Fibroblast of skin of right biceps (primary cell): ENCODE measurements around the gene PCMT1.
"Not testable (repeated sequence)": the region's sequence is repeated elsewhere in the genome, so short reads cannot be mapped to it uniquely, and the experiment has no call there.

ENCODE experiments used
- DNase-seq: peaks from one replicate; pipeline ENCODE4 v3.0.0-alpha.2; 2013

Gene PCMT1

DNA sequence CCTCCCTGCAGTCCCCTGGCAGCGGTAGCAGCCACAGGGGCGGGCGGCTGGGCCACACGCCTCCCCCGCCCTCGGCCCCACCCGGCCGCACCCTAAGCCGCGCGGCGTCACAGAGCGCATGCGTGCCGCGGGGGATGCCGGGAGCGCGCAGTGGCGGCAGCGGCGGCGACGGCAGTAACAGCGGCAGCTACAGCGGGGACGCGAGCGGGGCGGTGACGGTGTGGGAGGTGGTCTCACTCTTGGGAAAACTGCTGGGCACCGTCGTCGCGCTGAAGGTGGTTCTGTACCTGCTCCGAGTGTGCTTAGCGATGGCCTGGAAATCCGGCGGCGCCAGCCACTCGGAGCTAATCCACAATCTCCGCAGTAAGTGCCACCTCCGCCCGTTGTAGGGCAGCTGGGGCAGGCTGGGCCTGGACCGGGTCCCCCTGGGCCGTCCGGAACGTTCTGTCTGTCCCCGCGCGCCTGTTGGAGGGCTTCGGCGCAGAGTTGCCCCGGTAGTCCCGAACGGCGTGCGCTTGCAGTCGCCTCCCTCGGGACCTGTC, at the start of gene PCMT1:
Gene PCMT1, plus strand, starts transcription at position 148 of the 542 bp plus-strand sequence. Its CDS starts 161 bp downstream, at position 309.
- DNase-seq, result peak; percentile 94

DNA sequence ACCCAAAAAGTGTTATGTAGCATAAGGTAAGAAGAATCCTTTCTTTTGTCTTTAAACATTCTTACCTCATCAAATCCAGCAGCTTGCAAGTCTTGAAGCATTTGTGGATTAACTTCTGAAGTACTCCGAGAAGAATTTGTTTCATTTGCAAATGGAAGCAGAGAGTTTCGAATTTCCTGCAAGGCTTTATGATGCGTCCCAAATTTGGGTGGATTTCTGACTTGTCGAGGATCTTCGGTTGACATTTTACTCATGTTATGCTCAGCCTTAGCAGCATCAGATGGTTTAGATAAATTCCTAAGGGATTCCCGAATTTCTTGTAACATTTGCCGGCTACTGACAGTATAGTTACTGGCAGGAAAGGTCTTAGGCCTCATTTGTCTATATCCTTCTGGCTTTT, 47.8 kb upstream of the PCMT1 start:
- peak; percentile 70 for DNase-seq

DNA sequence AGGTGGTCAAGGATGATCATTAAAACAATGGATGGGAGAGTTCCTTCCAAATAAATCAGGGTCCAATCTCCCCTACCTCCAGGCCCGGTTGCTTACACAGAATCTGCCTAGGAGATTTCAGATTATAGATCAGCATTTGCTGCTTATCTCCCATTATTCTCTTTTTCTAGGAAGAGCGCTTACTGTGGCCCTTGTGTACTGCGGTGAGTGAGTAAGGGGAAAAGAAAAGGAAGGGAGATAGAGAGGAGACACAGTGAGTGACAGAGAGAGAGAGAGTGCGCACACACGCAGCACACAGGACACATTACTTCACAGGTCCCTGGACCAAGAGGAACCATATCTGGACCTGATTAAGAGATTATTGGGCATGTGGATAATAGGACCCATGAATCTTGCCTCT, 37.8 kb upstream of the PCMT1 start:
- DNase-seq, result no peak

DNA sequence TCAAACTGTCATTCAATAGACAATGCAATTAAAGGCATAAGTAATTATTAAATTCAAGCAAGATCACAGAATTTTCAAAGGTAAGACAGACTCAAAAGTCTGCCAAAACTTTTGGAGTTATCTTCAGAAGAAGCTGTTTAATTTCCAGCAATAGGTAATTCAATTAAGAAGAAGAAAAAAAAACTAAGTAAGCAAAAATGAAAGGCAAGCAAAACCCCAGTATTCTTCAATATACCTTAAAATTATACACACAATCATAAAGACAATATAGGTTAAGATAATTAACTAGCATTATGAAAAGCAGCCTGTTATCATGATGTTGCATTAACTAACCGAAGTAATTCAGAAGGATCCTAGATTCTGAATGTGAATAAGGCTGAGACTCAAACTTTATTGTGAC, 35.1 kb upstream of the PCMT1 start:
- no peak for DNase-seq

DNA sequence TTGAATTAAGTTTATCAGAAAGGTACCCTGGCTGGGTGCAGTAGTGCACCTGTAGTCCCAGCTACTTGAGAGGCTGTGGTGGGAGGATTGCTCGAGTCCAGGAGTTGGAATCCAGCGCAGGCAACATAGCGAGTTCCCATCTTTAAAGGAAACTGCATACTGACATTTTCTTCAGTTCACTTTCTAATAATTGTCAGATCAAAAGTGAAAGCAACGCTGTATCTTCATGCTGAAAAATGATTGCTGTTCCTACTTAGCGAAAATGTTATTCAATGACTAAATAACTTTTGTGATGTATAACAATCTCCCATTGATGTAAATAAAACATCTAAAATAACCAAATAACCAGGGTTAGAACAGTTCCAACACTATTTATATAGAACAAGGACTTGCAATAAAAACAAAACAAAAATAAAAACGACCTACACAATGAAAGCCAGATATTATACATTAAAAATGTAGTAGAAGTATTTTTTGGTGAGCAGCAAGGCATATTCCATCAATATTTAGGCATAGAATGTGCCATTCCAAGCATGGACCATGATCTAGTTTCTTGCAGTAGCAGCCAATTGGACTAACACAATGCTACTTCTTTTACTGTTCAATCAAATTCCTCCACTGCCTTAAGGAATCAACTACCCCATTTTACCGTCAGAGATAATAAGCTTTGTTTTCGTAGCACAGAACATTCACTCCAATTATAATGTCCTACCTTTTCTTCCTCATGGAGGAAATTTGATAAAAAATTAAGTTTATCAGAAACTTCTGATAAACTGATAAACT, 33.2 kb upstream of the PCMT1 start:
- DNase-seq, result no peak

DNA sequence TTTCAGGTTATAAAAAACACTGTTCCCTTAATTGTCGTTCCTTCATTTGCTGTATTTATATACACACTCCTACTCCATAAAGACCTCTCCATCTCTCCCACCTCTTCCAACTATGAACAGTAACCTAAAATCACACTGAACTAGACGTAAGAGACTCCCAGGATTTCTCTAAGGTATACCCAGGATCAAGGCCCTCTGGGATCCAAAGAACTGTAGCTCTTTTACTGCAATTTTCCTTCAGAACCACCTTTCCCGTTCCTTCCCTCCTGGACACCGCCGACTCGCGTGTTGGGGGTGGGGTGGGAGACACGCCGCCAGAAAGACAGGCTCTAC, 32.3 kb upstream of the PCMT1 start:
- DNase-seq, result no peak

DNA sequence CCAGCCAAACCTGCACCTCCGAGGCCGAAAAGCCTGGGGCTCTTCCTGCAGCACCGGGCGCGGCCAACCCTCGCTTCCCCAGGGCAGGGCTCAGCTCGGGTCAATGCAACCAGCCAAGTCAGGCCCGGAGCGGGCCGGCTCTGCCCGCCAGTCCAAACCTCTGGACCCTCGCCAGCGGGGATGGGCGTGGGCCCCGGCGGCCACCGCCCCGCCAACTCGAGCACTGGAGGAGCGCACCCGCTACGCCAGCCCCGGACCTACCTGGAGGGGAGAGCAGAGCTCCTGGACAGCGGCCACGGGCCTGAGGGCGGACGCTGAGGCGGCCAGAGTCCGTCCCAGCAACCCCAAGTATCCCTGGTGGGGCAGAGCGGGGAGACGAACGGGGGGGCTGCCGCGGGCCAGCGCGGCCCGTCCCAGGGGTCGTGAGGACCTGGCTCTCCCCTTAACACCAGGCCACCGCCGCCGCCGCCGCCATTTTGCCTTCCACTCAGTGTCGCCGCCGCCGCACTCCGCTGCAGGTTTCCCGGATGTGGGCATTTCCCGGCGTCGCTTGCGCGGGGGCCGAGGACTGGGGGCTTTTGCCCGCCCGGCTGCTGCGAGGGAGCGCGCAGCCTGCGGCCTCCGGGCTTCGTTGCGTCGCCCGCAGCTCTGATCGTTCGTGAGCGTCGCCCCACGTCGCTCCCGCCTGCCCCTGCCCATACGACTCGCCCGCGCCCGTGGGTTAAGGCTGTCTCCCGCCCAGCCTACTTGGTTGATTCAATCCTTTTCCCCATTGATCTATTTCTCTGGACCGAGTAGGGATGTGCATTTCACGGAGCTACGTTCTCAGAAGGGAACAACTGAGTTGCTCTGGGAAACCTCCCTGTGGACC, 31.7 kb upstream of the PCMT1 start, which contains the start of gene LATS1:
Gene LATS1, minus strand, starts transcription at position 514 of the 871 bp plus-strand sequence. CDS start 15,975 bp downstream, outside the sequence.
- peak; percentile 88 for DNase-seq

DNA sequence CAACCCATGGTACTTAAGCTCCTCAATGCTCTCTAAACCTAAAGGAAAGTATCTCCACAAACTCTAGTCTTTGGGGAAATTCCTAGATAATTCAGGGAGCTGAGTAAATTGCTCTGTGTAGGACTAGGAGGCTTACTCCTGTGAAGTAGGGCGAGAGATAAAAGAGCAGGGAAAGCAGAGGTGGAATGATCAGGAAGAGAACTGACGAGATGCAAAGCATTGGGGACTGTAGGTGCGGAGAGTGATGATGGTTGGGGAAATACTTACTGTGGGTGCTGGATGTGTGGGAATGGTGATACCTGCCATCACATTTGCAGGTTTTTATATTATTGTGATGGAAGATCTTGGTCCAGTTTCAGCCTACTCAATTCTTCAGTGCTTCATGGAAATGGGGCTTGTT, 30.0 kb upstream of the PCMT1 start:
- no peak for DNase-seq

DNA sequence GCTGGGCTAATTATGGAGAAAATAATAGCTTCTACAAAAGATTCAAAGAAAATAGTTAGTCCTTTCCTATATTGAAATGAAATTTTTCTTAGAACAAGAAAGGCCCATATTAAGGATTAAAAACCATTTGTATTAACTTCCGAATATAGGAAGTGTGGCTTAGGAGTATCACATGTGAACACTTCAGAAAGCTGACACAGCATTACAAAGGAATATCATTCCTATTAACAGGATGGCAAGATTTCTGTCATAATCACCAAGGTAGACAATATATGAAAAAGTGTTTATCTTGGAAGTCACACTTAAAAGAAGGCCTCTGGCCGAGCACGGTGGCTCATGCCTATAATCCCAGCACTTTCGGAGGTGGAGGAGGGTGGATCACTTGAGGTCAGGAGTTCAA, 26.3 kb upstream of the PCMT1 start:
- DNase-seq, result no peak

DNA sequence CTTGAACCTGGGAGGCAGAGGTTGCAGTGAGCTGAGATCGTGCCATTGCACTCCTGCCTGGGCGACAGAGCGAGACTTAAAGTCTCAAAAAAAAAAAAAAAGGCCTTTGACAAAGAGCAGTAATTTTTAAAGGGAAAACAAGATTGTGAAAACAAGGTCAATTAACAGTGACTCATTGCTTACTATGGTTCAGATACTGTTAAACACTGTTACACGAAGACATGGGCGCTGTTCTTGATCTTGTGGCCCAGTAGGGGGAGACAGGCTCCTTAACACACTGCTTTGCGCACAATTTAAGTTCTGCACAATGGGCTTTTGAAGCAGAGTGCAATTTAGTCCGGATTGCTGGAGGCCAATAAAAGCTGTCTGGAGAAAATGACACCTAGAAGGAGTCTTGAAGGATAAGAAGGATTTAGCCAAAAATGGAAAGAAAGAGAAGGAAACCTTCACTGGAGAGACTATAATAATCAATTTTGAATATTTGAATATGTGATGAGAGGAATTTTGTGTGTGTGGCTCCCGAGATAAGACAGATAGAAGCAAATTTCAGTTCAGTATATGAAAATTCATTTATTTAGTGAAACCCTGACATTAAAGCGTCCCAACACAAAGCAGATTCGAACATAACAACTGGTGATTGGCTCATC, 25.6 kb upstream of the PCMT1 start:
- DNase-seq, result peak; percentile 71

DNA sequence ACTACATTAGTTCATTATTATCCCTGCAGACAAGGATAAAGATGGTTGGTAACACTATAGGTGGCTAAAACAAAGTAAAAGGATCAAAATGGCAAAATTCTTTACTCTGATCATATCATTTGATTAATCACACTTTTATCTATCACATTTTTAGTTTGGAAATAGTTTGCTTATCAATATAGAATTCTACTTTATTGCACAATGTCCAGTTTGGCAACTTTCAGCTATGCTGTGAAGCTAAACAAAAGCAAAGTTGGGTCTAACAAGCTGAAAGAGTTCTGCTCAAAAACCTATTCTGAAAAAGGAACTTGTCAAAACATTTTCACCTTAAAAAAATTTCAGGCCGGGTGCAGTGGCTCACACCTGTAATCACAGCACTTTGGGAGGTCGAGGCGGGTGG, 23.8 kb upstream of the PCMT1 start:
- DNase-seq, result no peak

DNA sequence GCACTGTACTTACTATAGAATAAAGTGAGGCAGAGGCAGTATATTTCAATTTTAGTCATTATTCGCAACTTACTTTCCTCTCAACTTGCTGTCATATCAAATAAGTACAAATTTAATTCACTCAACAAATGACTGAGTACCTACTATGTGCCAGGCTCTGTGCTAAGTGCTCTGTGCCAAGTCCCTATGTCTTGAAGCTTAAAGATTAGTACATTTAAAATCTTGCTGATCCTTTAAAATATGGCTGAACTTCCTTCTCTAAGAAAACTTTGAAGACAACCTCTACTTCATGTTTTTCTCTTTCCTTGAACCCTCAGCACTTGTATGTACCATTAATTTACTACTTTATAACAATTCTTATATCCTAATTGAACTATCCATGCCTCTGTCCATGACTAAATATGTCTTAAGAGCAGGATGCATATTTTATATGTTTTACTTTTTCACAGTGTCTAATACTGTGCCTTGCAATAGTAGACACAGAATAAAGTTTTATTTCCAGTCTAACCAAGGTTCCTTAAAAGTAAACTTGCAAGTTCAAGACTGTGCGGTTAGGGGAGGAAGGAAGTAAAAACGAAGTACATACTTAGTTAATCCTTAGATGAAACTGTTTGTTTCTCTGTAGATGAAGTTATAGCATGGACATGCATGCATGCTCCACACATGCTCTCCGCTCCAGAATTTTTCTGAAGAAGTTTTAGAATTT, 21.6 kb upstream of the PCMT1 start:
- DNase-seq, result no peak

DNA sequence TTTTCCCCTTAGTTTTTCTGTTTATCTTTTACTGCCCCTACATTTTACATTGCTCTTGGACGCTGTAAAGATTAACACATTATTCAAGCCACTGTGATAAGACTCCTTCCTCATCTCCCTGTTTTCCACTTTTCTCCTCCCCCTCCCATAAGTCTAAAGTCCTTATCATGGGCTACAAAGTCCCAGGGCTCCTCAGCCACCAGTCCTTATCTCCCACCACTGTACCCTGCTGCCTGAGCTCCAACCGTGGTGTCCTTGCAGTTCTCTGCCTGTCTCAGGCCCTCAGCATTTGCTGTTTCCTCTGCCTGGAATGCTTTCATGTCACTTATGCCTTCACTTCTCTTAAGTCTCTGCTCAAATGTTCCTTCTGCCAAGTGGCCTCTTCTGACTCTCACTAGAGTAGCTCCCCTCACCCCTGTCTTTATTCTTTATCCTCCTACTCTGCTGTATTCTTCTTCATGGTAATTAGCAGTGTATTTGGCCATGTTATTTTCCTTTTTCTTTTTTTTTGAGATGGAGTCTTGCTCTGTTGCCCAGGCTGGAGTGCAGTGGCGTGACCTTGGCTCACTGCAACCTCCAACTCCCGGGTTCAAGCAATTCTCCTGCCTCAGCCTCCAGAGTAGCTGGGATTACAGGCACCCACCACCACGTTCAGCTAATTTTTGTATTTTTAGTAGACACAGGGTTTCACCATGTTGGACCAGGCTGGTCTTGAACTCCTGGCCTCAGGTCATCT, 20.9 kb upstream of the PCMT1 start:
- no peak for DNase-seq

DNA sequence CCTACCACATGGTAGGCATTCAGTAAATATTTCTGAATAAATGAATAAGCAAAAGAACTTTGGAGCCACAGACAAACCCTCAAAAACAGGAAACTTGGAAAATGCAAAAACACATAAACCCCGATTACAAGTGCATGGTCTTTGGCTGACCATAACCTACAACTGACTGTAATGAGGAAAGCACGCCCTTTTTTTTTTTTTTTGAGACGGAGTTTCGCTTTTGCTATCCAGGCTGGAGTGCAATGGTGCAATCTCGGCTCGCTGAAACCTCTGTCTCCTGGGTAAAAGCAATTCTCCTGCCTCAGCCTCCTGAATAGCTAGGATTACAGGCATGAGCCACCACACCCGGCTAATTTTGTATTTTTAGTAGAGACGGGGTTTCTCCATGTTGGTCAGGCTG, 19.7 kb upstream of the PCMT1 start:
- DNase-seq, result no peak

DNA sequence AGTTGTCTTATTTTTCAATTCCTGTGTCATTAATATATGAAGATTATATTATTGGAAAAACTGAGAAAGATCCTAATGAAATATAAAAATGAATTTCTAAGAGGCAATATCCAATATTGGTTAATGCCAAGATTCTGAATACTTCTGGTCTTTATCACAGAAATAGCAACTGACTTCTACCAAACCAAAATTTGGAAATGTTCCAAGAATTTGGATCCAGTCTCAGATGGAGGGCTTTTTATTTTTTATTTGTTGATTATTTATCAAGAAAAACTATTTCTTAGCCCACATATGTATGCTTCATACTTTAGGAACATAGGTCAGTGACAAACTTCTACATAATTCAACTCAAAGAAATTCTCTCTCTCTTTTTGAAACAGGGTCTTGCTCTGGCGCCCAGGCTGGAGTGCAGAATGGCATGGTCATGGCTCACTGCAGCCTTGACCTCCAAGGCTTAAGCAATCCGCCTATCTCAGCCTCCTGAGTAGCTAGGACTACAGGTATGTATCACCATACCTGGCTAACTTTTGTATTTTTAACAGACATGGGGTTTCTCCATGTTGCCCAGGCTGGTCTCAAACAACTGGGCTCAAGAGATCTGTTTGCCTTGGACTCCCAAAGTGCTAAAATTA, 16.3 kb upstream of the PCMT1 start:
- DNase-seq, result no peak

DNA sequence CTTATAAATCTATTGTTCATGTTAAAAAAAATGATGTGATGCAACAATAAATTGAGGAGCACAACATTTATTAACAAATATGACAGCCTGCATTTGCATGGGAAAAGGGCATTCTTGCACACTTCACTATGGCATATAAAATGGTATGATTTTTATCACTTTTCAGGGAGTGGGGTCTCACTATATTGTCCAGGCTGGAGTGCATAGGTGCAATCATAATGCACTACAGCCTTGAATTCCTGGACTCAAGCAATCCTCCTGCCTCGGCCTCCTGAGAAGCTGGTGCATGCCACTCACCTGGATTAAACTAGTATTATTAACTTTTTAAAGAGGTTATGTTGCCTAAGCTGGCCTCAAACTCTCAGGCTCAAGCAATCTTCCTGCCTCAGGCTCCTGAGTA, 14.6 kb upstream of the PCMT1 start:
- DNase-seq, result no peak

DNA sequence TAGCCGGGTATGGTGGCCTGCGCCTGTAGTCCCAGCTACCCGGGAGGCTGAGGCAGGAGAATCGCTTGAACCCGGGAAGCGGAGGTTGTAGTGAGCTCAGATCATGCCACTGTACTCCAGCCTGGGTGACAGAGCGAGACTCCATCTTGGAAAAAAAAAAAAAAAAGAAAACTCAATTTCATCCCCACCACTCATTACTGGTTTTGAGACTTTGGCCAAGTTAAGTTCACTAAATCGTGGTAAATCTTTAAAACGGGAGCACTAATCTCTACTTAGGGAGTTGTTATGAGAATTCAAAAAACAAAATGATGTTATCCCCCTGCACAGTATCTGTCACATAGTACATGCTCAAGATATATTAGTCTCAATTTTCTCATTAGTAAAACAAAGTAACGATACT, 4.3 kb upstream of the PCMT1 start:
- DNase-seq, result not testable (repeated sequence)

DNA sequence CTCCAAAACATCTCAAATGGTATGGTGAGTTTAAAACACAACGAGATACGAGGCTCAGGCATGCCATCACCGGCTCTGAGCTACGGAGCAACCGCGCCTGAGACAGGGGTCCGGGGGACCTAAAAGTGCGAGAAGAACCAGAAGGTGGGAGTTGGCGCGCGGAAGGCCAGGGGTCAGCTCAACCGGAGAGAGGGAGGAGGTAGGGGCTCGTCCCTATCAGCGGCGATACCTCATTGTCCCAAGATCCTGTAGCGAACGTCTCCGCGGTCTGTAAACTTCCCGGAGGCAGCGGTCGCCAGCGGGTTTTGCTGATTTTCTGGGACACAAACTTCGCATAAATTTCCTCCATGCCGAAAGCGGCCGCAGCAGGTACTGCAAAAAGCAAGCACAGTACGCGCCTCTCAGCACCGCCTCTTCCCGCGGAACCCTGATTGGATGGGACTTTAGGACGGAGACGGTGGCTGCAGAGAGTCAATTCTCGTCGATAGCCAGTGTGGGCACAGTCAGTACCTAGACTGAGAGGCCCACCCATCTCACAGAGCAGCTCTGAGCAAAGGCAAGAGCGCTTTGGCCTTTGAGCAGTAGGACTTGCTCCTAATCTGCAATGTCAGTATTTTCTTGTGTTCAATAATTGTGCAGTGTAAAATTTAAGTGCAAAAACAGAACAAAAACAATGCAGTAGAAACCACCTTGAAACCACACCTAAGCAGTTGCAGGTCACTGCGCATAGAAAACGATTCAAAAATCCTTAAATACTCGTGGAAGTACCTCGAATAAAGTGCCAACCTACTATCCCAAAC, 3.2 kb upstream of the PCMT1 start, which contains the start of gene NUP43:
Gene NUP43, minus strand, starts transcription at position 383 of the 800 bp plus-strand sequence. Its CDS starts 34 bp downstream, at position 349.
- DNase-seq, result peak; percentile 97

DNA sequence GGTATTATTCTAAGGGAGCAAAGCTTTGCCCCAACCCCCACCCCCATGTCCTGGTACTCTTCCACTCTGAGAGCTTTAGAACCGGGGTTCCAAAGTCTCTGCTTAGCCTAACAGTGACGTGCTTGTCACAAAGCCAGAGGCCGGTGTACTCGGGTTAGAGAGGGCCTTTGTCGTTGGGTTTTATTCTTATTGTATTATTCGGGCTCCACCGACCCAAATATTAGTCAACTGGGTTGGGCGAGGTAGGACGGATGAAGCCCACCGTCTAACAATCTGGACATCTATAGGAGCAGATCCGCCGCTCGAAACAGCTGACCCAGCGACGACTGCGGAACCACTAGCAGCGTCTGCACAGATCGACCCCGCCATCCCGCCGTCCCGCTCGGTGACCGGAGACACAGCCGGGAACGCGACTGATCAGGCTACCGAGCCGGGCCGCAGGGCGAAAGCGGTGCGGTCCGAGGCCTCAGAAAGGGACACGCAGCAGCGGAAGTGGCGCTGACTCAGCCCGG, 403 bp upstream of the PCMT1 start:
- DNase-seq, result not testable (repeated sequence)

DNA sequence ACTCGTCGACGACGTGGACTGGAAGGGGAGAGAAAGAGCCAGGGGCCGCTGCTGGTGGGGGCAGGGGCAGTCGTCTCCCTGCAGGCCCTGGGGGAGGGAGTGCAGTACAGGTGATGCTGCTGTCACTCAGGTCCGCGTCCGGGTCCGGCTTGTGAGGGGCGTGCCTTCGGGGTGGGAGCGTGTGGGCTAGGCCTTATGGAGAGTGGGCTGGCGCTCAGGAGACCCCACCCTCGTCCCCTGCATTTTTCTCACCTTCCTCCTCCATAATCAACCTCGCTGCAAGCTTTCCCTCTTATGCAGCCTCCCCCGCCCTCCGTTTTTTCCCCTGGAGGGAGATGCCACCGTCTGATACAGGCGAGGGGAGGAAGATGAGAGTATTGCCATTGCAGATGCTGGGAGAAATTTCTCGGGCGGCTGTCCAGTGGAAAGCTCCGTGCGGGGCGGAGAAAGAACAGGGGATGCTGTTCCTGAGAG, 632 bp downstream of the PCMT1 start:
- peak; percentile 54 for DNase-seq
